GM18873 (cell line): ENCODE results near the gene ERI2.

Source experiments
- ATAC-seq: cut with Tn5 transposase; IDR thresholded peaks from one replicate; pipeline ENCODE4 v1.9.1; 2021; ENCODE audit warnings: mild to moderate bottlenecking, moderate library complexity, moderate number of reproducible peaks; ENCODE audit not compliant: unreplicated experiment, low FRiP score

Gene ERI2

GRCh38 chr16:20806168-20807050, at the start of gene ERI2, which contains the start of gene REXO5:
Gene ERI2 (minus strand): TSS chr16:20806472. CDS start chr16:20806430, 42 bp downstream.
Gene REXO5 (plus strand): TSS chr16:20806527. CDS start chr16:20806954, 427 bp downstream.
- peak; percentile 61 for ATAC-seq

DNA sequence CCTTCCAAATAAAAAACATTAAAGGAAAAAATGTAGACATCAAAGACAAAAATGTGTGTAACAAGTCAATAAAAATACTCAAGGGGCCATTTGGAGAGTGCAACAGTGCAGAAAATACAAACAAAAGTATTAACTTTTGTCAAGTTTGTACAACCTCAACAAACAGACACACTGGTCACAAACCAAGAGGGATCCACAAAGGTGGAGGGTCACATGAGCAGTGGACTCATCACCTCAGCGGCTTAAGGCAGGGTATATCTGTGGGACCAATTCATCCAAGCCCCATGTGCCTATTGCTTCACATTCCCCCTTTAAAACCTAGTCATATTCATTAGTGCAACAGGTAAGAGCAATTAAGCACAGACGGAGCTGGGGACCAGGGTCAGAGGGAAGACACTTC, 48.7 kb upstream of the ERI2 start:
- no peak for ATAC-seq

DNA sequence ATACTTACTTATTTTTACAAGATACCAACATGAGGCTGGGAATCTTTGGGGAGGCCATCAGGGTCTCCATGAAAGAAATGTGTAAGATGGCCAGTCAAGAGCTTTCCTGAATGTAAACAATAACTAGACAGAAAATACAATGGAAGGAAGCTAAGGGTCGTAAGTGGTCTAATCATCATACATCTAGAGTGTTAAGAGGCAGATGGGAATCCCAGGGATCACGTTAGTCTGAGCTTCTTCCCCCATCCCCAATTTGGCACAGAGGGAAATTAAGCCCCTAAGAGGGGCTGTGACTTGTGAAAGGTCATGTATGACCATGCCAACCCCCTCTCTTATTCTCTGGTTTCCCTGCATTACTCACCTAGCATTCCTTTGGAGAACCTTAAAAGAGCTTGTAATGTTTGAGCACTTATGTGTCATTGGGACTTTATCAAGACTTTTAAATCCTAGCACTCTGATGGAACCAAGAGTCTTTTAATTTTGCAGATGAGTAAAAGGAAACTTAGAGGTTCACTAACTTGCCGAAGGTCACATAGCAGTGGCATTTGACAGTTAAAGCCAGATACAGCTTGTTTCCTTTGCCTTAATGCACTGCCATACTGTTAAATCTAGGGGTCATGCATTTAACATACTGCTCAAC, 47.8 kb upstream of the ERI2 start:
- ATAC-seq, result no peak

GRCh38 chr16:20853143-20853542, 46.9 kb upstream of the ERI2 start:
- no peak for ATAC-seq

DNA sequence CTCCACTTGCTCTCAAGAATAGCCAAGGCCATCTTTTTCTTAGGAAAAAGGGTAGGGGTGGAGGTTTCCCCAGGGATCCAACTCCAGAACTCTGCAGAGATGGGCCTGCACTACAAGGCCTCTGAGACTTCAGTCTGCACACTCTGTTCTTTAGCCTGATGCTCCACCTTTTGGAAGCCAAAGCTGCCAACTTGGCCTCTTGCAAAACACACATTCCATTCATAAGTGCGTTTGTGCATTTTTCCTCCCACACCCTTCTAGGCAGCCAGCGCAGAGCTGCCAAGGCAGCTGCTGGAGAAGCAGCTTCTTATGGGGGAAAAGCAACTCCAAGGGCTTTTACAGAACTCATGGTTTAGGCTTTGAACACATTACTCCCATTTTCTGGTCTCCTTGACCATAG, 45.3 kb upstream of the ERI2 start:
- ATAC-seq, result no peak

GRCh38 chr16:20850981-20851380, 44.7 kb upstream of the ERI2 start:
- ATAC-seq, result no peak

DNA sequence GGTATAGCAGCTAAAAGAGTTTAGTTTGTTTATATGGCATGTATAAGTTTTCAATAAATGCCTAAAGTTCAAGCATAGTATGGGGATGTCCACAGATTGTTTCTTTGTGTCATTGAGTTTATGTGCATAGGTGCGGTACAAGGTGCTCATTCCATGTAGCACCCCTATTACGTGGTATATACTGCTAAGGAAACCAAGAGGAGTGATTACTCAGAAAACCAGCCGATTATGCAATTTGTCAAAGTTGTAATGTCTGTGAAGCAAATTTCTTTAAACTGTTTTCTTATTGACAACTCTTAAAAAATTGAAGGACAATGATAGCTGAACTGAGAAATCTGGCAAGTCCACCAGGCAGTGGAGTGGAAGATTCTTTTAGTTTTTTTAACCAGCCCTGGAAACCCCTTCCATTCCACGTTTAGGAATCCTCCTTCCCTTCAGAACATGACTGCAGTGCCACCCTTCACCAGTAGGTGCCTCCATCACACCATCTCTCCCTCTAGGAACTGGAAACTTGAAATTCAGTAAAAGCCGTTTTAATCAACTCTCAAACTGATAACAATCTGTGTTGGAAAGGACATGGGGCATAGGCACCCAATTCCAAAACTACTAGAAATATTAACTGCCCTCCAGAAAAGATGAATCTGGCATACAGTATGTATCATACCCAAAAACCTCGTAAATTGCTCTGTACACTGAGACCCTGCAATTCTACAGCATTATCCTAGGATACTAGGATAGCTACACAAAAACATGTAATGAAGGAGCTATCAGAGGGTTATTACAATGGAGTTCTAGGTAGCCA, 43.5 kb upstream of the ERI2 start:
- ATAC-seq, result no peak

DNA sequence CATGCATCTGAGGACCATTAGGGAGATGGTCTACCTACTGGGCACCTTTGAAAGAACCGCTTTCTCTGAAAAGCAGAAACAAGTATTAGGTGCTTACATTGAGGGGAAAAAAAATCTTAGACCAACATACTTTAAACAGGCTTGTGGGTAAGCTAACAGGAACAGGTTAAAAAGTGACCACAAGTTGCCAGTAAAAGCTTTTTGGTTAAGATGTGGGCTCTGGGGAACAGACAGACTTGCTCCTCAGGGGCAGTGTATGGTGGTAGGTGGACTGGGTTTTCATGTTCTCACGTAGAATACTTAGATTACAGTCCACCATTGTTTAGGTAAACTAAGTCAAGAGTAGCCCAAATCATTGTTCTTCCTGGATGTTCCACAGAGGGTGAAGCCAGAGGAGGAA, 41.3 kb upstream of the ERI2 start:
- no peak for ATAC-seq

- ATAC-seq, result no peak
These were observed 40.3 kb upstream of the ERI2 start for GRCh38 chr16:20846551-20846950.

DNA sequence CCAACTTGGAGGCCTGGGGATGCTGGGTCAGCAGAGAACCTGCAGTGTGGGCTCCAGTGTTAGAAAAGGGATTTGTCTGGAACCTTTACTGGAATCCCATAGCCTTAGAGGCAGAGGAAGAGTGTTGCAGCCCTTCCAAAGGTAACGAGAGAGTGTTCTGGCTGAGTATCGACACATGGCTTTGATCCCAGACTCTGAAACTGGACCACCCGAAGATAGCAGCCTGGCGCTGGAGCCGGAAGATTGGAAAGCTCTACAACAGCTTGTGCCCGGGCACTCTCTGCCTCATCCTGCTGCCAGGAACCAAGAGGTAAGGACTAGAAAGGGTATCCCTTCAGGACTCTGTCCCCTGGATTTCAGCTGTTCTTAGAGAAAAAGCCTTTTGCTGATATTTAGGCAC, 39.8 kb upstream of the ERI2 start:
- ATAC-seq, result no peak

- ATAC-seq, result no peak
These were observed 38.3 kb upstream of the ERI2 start for GRCh38 chr16:20844588-20844987.

DNA sequence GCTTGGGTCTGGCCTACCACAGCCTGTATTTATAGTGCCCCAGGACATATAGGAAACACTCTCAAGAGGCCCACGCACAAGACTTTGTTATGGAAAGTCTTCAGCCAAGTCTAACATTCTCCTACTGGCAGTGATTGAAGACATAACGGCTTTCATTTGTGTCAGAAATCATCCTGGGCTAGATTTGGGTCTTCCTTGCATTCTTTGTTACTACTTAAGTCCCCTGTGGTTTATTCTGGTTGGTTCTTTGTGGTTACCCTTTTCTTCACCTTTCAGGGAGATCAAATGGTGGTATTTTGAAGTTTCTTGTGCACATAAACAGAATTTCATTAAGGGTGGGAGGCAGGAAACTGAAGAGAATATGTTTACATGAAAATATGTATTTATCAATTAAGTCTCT, 37.8 kb upstream of the ERI2 start:
- no peak for ATAC-seq

- no peak for ATAC-seq
These were observed 33.2 kb upstream of the ERI2 start for GRCh38 chr16:20839504-20839903.

GRCh38 chr16:20838240-20838639, 32.0 kb upstream of the ERI2 start:
- no peak for ATAC-seq

DNA sequence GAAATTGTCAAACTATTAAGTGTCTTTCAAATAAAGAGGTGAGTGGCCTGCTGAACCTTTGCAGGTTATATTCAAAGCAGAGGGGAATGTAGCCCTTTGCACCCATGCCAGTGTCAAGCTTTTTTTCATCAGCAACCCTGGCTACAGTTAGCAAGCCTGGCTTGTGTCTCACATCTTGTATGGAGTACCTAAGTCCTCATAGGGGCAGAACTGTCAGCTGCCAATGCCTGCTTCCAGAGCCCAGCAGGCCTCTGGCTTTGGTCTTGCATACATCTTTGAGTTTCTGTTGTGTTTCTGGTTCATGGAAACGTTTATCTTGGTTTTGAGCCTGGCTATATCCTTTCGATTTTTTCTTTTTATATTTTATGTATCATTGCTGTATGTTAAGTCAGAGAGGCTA, 26.8 kb upstream of the ERI2 start:
- no peak for ATAC-seq

DNA sequence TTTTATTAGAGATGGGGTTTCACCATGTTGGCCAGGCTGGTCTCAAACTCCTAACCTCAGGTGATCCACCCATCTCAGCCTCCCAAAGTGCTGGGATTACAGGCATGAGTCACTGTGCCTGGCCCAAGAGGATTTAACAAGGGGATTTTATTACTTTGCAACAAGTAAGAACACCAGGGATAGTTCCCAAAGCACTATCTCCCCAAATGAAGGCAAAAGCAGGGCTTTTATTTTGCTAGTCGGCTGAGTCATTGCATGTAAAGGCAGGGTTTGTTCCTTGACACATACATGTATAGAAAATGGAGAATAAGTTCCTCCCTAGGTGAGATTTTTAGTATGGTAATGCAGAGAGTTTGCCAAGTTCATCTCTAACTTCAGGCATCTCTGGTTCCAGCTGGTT, 24.1 kb upstream of the ERI2 start:
- ATAC-seq, result no peak

- no peak for ATAC-seq
These were observed 23.3 kb upstream of the ERI2 start for GRCh38 chr16:20829536-20829935.

DNA sequence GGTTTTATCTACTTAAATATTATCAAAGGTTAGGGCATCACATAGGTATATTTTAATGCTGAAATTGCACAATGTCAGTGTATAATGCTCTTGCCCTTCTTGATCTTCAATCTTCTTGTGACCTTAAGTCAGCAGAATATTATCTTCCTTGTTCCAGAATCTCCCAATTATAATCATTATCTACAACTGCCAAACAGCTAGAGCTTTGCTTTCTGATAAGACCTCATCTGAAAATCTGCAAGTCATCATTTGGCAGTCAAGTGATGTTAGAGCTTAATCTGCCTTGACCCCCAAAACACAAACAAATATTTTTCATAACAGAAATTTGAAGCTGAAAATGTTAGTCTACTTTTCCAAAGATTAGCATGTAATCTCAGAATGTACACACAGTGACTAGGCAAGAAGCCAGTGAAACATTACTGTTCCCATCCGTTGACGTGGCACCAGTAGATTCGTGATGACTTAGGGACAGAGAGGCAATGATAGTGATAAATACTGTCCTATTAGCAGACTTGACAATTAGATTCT, 19.8 kb upstream of the ERI2 start:
- ATAC-seq, result no peak

GRCh38 chr16:20822521-20823325, 16.5 kb upstream of the ERI2 start:
- no peak for ATAC-seq

DNA sequence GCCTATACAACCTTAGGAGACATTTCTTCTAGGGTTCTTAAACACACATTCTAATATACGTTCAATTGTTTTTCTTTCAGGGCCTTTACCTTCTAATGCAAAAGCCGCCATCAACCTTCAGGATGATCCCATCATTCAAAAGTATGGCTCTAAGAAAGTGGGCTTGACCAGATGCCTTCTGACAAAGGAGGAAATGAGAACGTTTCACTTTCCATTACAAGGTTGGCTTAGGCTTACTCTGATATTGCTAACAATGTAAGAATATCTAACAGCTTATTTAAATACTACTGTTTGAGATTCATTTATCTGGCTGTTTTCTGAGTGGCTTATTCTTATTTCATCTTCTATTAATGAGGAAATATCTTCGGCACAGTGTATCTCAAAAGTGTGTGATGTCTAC, 15.4 kb upstream of the ERI2 start:
- ATAC-seq, result no peak
